DLD1 (cell line): ENCODE results near the gene TMEM25.
"Not testable (repeated sequence)": the region's sequence is repeated elsewhere in the genome, so short reads cannot be mapped to it uniquely, and the experiment has no call there.

Source experiments
- in situ Hi-C: cut with HindIII; loops from 2 replicates; pipeline ENCODE4 v1.10.0; 2017; ENCODE audit warnings: low sequenced_read_pairs

The TMEM25 gene

DNA sequence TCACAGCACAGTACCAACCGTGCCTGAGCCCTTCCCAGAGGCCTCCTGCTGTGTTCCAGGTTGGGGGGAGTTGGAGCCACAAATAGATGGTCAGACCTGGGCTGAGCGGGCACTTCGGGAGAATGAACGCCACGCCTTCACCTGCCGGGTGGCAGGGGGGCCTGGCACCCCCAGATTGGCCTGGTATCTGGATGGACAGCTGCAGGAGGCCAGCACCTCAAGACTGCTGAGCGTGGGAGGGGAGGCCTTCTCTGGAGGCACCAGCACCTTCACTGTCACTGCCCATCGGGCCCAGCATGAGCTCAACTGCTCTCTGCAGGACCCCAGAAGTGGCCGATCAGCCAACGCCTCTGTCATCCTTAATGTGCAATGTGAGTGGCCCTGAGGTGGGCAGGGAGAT lies 1.1 kb downstream of the TMEM25 start:
- in situ Hi-C loops = no loop called here

DNA sequence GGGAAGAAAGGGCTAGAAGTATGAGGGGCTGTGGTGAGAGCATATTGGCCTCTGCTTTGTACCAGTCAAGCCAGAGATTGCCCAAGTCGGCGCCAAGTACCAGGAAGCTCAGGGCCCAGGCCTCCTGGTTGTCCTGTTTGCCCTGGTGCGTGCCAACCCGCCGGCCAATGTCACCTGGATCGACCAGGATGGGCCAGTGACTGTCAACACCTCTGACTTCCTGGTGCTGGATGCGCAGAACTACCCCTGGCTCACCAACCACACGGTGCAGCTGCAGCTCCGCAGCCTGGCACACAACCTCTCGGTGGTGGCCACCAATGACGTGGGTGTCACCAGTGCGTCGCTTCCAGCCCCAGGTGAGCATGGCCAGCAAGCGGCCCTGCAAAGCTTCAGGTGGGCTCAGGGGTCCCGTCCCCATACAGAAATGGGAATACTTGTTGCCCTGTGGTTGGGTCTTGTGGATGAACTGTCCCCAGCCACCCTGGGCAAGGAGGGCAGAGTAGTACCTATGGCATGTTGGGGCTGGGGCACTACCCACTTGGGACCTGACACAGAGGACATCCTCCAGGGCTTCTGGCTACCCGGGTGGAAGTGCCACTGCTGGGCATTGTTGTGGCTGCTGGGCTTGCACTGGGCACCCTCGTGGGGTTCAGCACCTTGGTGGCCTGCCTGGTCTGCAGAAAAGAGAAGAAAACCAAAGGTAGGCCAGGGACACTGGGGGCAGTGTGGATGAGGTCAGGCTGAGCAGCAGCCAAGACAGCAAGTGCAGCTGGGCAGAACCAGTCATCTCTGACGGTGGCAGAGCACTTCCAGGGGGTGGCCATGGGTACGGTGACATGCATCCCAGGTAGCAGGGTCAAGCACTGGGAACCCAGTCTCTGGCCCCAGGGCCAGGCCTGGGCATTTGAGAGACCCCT lies 2.1 kb downstream of the TMEM25 start:
- in situ Hi-C loops = no loop called here

DNA sequence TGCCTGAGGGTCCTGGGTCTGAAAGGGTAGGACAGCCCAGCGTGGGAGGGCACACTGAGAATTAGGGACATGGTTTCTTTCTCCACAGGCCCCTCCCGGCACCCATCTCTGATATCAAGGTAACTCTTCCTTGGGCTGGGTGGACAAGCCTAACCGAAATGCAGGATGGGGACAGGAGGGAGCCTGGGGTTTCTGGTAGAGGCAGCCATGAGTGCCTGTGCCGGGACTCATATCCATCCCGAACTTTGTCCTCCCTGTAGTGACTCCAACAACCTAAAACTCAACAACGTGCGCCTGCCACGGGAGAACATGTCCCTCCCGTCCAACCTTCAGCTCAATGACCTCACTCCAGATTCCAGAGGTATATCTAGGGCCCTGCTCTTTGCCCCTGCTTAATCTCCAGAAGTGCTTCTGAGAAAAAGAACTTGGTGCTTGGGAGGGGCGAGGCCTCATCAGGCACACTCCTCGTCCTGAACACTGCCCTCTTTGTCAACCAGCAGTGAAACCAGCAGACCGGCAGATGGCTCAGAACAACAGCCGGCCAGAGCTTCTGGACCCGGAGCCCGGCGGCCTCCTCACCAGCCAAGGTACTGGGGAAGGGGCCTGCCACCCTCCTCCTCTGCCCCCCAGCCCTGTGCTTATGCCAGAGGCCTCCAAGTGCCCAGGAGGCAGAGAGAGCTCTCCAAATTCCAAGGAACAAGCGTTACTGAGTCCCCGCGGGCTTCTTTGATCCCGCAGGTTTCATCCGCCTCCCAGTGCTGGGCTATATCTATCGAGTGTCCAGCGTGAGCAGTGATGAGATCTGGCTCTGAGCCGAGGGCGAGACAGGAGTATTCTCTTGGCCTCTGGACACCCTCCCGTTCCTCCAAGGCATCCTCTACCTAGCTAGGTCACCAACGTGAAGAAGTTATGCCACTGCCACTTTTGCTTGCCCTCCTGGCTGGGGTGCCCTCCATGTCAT lies 3.1 kb downstream of the TMEM25 start:
- in situ Hi-C loops = no loop called here

DNA sequence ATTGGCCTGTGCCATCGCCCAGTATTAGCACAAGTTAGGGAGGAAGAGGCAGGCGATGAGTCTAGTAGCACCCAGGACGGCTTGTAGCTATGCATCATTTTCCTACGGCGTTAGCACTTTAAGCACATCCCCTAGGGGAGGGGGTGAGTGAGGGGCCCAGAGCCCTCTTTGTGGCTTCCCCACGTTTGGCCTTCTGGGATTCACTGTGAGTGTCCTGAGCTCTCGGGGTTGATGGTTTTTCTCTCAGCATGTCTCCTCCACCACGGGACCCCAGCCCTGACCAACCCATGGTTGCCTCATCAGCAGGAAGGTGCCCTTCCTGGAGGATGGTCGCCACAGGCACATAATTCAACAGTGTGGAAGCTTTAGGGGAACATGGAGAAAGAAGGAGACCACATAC lies 4.3 kb downstream of the TMEM25 start:
- in situ Hi-C loops = no loop called here

DNA sequence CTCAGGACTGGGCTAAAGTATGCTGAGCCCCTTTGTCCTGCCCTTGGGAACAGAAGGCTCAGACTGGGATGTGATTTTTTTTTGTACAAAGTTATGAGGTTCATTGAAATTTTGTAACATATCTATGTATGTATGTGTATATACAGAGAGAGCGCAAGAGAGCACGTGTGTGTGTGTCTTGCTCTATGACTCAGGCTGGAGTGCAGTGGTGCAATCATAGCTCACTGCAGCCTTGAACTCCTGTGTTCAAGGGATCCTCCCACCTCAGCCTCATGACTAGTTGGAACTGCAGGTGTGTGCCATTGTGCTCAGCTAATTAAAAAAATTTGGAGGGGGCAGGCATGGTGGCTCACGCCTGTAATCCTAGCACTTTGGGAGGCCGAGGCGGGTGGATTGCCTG lies 5.7 kb downstream of the TMEM25 start:
- in situ Hi-C loops = no loop called here

DNA sequence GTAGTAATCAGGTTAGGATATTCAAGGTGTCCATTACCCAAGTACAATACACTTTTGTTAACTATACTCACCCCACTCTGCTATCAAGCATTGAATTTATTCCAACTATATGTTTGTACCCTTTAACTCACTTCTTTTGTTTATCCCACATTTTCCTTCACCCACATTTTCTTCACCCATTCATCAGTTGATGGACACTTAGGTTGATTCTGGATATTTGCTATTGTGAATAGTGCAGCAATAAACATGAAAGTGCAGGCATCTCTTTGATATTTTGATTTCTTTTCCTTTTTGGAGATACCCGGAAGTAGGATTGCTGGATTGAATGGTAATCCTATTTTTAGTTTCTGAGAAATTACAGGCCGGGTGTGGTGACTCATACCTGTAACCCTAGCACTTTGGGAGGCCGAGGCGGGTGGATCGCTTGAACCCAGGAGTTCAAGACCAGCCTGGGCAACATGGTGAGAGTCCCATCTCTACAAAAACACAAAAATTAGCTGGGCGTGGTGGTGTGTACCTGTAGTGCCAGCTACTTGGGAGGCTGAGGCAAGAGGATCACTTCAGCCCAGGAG lies 6.5 kb downstream of the TMEM25 start:
- in situ Hi-C loops = no loop called here

DNA sequence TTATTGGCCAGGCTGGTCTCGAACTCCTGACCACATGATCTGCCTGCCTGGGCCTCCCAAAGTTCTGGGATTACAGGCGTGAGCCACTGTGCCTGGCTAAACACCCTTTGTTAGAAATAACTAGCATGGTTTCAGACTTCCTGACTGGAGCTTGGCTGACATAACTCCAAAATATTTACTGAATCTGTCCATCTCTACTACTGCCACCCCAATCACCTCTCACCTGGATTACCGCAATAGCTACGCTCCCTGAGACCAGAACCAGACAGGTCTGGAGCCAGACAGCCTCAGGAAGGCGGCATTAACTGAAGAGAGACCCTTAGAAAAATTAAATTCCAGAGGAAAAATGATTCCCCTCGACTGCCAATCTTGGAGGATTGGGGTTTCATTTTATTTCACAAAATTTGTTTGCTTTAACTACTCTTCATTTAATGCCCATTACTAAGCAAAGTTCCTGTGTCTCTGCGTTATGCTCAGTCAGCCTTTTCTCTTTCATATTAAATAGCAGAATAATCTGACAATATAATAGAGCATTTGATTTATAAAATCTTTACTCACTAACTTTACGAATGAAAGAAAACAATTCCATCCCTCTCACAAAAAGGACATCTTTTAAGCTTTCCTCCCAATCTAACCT lies 13.1 kb downstream of the TMEM25 start:
- in situ Hi-C loops = no loop called here

DNA sequence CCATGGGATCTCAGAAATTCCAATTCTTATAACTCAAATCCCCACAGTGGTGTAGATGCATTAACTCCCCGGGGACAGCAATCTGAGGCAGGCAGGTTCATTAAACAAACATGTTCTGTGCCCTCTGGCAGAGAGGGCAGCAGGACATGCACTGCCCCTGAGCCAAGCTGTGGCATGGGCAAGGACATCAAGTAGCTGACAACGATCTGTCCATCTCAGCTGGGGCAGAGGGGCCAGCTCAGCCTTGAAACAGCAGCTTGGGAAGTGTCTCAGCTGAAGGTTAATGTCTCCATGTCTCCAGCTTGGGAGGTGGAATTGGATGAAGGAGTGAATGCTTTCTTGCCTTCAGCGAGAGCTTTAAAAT lies 13.6 kb downstream of the TMEM25 start:
- in situ Hi-C loops = no loop called here

DNA sequence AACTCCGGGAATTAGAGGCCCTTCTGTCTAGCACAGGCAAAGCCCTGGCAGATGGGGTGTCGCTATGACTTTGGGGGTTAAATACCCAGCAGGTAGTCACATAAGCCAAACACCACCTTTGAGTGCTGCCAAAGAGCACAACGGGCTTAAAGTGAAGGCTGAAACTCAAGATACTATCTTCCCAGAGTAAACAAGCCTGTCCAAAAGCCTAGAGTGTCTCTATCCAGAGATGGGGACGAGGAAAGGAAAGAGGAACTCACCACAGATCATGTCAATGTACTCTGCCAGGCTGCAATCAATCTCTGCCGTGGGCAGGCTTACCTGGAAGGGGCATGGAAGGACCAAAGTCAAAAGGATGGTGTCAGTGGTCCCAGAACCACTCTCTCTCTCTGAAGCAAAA lies 14.5 kb downstream of the TMEM25 start:
- in situ Hi-C loops = no loop called here

DNA sequence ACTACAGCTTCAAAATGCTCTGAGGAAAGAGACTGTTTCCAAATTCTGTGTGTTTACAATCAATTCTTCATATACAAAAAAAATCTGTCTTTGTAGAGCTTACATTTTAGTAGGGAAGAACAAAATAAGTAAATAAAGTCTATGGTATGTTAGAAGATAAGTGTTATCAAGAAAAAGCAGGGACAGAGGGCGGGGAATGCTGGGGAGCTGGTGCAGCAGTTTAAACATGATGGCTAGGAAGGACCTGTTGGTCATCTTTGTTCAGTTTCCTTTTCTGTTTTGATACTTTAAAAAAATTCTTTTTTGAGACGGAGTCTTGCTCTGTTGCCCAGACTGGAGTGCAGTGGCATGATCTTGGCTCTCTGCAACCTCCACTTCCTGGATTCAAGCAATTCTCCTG lies 16.1 kb downstream of the TMEM25 start:
- in situ Hi-C loops = no loop called here

DNA sequence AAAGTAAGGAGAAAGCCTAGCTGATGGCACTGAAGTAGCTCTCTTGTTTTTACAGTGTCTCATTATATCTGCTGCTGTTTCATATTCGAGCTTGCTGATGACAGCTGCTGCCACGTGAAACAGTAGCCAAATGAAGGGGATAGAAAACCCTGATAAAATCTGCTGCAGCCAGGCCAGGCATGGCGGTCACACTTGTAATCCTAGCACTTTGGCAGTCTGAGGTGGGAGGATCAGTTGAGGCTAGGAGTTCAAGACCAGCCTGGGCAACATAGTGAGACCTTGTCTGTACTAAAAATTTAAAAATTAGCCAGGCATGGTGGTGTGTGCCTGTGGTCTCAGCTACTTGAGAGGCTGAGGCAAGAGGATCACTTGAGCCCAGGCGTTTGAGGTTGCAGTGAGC lies 21.3 kb downstream of the TMEM25 start:
- in situ Hi-C loops = no loop called here

DNA sequence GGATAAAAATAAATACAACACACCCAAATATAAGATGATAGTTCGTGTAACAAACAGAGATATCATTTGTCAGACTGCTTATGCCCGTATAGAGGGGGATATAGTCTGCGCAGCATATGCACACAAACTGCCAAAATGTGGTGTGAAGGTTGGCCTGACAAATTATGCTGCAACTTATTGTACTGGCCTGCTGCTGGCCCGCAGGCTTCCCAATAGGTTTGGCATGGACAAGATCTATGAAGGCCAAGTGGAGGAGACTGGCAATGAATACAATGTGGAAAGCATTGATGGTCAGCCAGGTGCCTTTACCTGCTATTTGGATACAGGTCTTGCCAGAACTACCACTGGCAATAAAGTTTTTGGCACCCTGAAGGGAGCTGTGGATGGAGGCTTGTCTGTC lies 29.8 kb downstream of the TMEM25 start:
- in situ Hi-C loops = no loop called here

DNA sequence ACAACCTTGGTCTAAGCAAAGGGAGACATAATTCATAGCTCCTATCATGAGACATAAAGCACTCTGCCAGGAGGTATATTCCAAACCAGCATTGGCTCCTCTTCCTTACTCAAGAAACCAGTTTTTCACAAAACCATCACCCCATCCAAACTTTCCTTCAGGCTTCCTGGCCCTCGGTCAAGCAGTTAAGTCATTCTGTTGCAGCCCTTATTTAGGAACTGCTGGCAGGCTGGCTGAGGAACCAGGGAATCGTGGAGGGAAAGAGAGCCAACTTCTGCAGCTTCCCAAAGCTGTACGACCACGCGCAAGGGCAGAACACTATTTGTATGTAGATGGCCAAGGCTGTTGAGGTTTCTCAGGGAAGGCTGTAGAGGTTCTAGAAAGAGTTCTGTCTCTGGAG lies 34.1 kb downstream of the TMEM25 start:
- in situ Hi-C loops = no loop called here

DNA sequence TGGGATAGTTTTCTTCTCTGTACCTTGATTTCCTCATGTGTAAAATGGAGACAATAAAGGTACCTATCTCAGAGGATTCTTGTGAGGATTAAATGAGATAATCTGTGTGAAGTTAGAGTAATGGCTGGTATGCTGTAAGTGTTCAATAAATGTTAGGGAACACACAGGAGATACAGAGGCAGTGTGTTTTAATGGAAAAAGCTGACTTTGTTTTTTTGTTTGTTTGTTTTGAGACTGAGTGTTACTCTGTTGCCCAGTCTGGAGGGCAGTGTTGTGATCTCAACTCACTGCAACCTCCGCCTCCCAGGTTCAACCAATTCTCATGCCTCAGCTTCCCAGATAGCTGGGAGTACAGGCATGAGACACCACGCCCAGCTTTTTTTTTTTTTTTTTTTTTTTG lies 38.7 kb downstream of the TMEM25 start:
- in situ Hi-C loops = no loop called here

DNA sequence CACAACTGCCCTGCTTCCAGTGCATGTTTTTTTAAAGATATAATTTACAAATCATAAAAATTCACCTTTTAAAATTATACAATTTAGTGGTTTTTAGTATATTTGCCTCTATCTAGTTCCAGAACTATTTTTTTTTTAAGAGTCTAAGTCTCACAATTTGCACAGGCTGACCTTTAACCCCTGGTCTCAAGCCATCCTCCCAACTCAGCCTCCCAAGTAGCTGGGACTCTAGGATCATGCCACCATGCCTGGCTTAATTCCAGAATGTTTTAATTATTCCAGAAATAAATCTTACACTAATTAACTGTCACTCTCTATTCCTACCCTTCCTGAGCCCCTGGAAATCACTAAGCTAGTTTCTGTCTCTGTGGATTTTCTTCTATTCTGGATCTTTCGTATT lies 39.8 kb downstream of the TMEM25 start:
- in situ Hi-C loops = no loop called here

DNA sequence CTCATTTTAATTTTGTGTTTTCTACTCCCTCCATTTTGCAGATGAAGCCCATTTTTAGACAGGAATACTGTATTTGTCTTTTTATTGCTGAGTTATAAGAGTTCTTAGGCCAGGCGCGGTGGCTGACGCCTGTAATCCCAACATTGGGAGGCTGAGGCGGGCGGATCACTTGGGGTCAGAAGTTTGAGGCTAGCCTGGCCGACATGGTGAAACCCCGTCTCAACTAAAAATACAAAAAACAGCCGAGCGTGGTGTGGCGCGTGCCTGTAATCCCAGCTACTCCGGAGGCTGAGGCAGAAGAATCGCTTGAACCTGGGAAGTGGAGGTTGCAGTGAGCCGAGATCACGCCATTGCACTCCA lies 40.7 kb downstream of the TMEM25 start:
- in situ Hi-C loops = not testable (repeated sequence)

DNA sequence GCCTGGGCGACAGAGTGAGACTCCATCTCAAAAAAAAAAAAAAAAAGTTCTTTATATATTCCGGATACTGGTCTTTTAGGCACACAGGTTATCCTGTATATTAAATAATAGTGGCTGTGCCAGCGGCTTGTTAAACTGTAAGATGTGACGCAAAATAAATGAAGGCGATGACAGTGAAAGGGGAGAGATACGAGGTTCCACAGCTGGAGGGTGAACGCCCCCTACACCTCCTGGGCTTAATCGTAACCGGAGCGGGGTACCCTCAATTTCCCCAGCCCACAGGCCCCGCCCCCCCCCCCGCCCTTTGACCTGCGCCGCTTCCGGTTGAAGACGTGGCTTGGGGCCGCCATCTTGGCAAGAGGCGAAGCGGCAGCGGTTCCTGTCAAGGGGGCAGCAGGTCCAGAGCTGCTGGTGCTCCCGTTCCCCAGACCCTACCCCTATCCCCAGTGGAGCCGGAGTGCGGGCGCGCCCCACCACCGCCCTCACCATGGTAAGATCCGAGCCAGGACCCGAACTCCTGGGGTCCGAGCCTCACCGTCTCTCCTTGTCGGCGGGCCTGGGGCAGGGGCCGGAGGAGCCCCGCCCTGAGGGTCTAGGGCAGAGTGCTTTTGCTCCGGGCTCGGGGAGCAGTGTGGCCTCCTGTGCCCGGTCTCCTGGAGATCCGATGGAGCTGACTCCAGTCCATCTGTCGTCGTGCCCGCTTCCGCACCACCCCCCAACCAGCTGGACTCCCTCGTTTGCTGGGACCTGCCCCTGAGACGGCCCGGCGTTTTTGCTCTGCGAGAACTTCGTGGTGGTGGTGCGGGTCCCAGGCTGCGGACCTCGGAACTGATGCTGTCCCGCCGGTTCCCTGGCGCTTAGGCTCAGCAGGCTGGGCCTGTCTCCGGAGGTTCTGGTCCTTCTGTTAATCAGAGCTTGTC lies 41.3 kb downstream of the TMEM25 start, which contains the start of gene ARCN1:
Gene ARCN1, plus strand, starts transcription at position 349 of the 920 bp plus-strand sequence. Its CDS starts 139 bp downstream, at position 488.
- in situ Hi-C loops = no loop called here

DNA sequence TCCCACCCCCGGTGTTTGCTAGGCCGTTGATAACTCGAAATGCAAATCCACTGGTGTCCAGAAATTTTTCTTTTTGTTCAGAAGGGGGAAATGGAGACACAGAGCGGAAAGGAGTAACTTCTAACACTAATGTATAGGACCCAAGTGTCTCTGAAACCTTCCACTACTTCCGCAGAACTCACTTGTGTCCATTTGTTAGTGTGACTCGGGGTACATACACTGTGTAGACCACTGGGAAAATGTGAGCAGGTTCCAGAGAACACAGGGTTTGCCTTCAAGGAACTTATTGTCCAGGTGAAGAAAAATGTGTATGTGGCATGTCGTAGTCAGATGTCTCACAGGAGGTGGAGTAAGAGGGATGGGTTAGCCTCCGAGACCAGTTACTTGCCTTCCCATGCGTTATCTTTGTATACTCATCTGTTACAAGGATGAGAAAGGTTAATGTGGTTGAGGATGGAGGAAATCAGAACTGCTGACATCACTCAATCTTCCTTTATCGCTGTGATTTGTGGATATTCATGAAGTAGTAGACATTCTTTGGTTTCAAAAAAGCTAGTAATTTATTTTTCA lies 42.1 kb downstream of the TMEM25 start:
- in situ Hi-C loops = no loop called here

DNA sequence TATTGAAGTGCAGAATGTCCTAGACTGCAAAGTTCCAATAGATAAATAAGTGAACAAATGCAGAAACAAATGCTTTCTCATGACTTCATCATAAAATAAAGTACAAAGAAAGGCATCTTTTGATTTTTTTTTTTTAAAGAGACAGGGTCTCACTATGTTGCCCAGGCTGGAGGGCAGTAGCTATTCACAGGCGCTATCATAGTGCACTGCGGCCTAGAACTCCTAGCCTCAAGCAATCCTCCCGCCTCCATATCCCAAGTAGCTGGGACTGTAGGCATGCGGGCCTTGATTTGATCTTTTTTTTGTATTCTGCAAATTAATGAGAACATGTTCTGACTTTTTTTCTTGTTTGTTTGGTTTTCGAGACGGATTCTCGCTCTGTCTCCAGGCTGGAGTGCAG lies 43.6 kb downstream of the TMEM25 start:
- in situ Hi-C loops = no loop called here

DNA sequence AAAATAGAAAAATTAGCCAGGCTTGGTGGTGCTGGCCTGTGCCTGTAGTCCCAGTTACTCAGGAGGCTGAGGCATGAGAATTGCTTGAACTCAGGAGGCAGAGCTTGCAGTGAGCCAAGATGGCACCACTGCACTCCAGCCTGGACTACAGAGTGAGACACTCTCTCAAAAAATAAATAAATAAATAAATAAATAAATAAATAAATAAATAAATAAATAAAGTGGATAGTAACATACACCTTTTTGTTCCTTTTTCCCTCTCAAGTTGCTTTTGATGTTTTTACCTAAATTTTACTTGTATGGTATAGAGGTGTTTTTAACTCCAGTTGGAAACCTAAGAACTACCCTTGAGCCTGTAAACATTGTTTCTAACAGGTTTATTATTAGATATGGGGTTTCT lies 47.0 kb downstream of the TMEM25 start:
- in situ Hi-C loops = not testable (repeated sequence)
